Activated CD4-positive, CD25-positive, alpha-beta regulatory T cell treated with anti-CD3 and anti-CD28 coated beads, Interleukin-2, amount 50 U/mL, for 24 hours (primary cell): ENCODE results near the gene BMPR1B.
"Not testable (repeated sequence)": the region's sequence is repeated elsewhere in the genome, so short reads cannot be mapped to it uniquely, and the experiment has no call there.

Source experiments
- ATAC-seq, 2 donors: fragments of 150-1000 bp; cut with Tn5 transposase; one replicate each; pipeline ENCODE4 v1.10.0; 2021; ENCODE audit warnings: mild to moderate bottlenecking in 1 of 2, moderate library complexity in 1 of 2

Gene BMPR1B

GRCh38 chr4:94841166-94841863 lies 83.6 kb downstream of the BMPR1B start:
- ATAC-seq, result not testable (repeated sequence)

- ATAC-seq, result no peak
These were observed 84.1 kb downstream of the BMPR1B start for GRCh38 chr4:94841864-94842221.

GRCh38 chr4:94843216-94843615 lies 85.5 kb downstream of the BMPR1B start:
- no peak for ATAC-seq

- ATAC-seq, result no peak
These were observed 90.6 kb downstream of the BMPR1B start for GRCh38 chr4:94848326-94848725.

GRCh38 chr4:94849901-94850300 lies 92.1 kb downstream of the BMPR1B start:
- ATAC-seq, result no peak

- no peak for ATAC-seq
These were observed 94.9 kb downstream of the BMPR1B start for GRCh38 chr4:94852616-94853015.

- no peak for ATAC-seq
These were observed 98.3 kb downstream of the BMPR1B start for GRCh38 chr4:94856030-94856429.

GRCh38 chr4:94870146-94870545 lies 112.4 kb downstream of the BMPR1B start:
- ATAC-seq, result no peak

GRCh38 chr4:94871644-94872305 lies 114.0 kb downstream of the BMPR1B start:
- ATAC-seq, result no peak

- ATAC-seq, result no peak
These were observed 120.2 kb downstream of the BMPR1B start for GRCh38 chr4:94877973-94878372.

GRCh38 chr4:94880956-94881355 lies 123.2 kb downstream of the BMPR1B start:
- no peak for ATAC-seq

GRCh38 chr4:94882756-94883155 lies 125.0 kb downstream of the BMPR1B start:
- ATAC-seq, result no peak

- no peak for ATAC-seq
These were observed 129.3 kb downstream of the BMPR1B start for GRCh38 chr4:94887027-94887426.

- no peak for ATAC-seq
These were observed 131.8 kb downstream of the BMPR1B start for GRCh38 chr4:94889523-94889922.

GRCh38 chr4:94889946-94890345 lies 132.2 kb downstream of the BMPR1B start:
- ATAC-seq, result no peak

- ATAC-seq, result no peak
These were observed 132.8 kb downstream of the BMPR1B start for GRCh38 chr4:94890579-94890978.

- ATAC-seq, result no peak
These were observed 134.3 kb downstream of the BMPR1B start for GRCh38 chr4:94892051-94892450.

GRCh38 chr4:94895081-94895480 lies 137.3 kb downstream of the BMPR1B start:
- no peak for ATAC-seq

GRCh38 chr4:94897023-94897422 lies 139.3 kb downstream of the BMPR1B start:
- ATAC-seq, result no peak

- no peak for ATAC-seq
These were observed 147.8 kb downstream of the BMPR1B start for GRCh38 chr4:94905511-94905910.

GRCh38 chr4:94909645-94910044 lies 151.9 kb downstream of the BMPR1B start:
- no peak for ATAC-seq

GRCh38 chr4:94911106-94911505 lies 153.4 kb downstream of the BMPR1B start:
- ATAC-seq, result no peak

GRCh38 chr4:94912606-94913005 lies 154.9 kb downstream of the BMPR1B start:
- no peak for ATAC-seq

- ATAC-seq, result peak; percentile 25 to 58
These were observed 155.6 kb downstream of the BMPR1B start for GRCh38 chr4:94913316-94913715.

GRCh38 chr4:94917146-94917545 lies 159.4 kb downstream of the BMPR1B start:
- ATAC-seq, result no peak
